ENCODE data around the gene FAM111A. TPM values are rescaled to one million over a fixed set of nuclear protein-coding genes. Genes with fewer than 3 reads are reported as not detected.

The FAM111A gene
- total and polyA plus RNA-seq, 10 of the 15 experiments (the other 5 are each of a cell fraction or from before 2014, with no cell fraction given): 26.6 to 95.0 (median 67.5) TPM

DNA sequence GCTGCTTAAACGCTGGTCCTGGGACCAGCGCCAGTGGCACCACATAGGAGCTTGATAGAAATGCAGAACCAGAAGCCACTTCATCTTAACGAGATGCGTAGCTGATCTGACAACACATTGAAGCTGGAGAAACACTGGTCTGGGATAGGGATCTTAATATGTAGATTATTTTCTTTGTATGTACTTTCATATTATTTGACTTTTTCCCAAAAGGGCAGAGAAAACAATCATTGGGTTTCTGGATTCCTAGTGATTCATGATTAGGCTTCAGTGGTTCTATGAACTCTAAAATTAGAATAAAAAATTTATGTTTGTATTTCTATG lies 57.7 kb downstream of the FAM111A start (continued):
- no peak; the same call in 1 of the 2 replicates for TF ChIP-seq MEF2A (IDR thresholded peaks at IDR 0.05; ENCODE audit: insufficient read depth, low read depth, low read length)
- TF ChIP-seq, protein P1, sequence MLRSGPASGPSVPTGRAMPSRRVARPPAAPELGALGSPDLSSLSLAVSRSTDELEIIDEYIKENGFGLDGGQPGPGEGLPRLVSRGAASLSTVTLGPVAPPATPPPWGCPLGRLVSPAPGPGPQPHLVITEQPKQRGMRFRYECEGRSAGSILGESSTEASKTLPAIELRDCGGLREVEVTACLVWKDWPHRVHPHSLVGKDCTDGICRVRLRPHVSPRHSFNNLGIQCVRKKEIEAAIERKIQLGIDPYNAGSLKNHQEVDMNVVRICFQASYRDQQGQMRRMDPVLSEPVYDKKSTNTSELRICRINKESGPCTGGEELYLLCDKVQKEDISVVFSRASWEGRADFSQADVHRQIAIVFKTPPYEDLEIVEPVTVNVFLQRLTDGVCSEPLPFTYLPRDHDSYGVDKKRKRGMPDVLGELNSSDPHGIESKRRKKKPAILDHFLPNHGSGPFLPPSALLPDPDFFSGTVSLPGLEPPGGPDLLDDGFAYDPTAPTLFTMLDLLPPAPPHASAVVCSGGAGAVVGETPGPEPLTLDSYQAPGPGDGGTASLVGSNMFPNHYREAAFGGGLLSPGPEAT (IDR thresholded peaks at IDR 0.05; ENCODE audit: low read depth): no peak
- no peak for TF ChIP-seq TCF3 (IDR thresholded peaks at IDR 0.05; ENCODE audit: borderline replicate concordance, insufficient read depth, low read depth, low read length)
- TF ChIP-seq CBX5 (IDR thresholded peaks at IDR 0.05; ENCODE audit: low read depth): 0 out of 2 replicates have a peak, but pooled peaks have one; percentile 32
- TF ChIP-seq, protein P2, sequence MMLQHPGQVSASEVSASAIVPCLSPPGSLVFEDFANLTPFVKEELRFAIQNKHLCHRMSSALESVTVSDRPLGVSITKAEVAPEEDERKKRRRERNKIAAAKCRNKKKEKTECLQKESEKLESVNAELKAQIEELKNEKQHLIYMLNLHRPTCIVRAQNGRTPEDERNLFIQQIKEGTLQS (IDR thresholded peaks at IDR 0.05; ENCODE audit: borderline replicate concordance, extremely low read depth, low read depth, low read length): no peak
- TF ChIP-seq SMAD5 (IDR thresholded peaks at IDR 0.05; ENCODE audit: low read depth): no peak
- 0 out of 2 replicates have a peak, but pooled peaks have one; percentile 7 for TF ChIP-seq IKZF1 (conservative IDR thresholded peaks at IDR 0.05)
- TF ChIP-seq SPI1 (IDR thresholded peaks at IDR 0.05; ENCODE audit: borderline replicate concordance, insufficient read depth, low read depth, low read length): no peak
- no peak for TF ChIP-seq RFX5 (IDR thresholded peaks at IDR 0.05; ENCODE audit: low read depth, low read length)
- TF ChIP-seq, protein P3, sequence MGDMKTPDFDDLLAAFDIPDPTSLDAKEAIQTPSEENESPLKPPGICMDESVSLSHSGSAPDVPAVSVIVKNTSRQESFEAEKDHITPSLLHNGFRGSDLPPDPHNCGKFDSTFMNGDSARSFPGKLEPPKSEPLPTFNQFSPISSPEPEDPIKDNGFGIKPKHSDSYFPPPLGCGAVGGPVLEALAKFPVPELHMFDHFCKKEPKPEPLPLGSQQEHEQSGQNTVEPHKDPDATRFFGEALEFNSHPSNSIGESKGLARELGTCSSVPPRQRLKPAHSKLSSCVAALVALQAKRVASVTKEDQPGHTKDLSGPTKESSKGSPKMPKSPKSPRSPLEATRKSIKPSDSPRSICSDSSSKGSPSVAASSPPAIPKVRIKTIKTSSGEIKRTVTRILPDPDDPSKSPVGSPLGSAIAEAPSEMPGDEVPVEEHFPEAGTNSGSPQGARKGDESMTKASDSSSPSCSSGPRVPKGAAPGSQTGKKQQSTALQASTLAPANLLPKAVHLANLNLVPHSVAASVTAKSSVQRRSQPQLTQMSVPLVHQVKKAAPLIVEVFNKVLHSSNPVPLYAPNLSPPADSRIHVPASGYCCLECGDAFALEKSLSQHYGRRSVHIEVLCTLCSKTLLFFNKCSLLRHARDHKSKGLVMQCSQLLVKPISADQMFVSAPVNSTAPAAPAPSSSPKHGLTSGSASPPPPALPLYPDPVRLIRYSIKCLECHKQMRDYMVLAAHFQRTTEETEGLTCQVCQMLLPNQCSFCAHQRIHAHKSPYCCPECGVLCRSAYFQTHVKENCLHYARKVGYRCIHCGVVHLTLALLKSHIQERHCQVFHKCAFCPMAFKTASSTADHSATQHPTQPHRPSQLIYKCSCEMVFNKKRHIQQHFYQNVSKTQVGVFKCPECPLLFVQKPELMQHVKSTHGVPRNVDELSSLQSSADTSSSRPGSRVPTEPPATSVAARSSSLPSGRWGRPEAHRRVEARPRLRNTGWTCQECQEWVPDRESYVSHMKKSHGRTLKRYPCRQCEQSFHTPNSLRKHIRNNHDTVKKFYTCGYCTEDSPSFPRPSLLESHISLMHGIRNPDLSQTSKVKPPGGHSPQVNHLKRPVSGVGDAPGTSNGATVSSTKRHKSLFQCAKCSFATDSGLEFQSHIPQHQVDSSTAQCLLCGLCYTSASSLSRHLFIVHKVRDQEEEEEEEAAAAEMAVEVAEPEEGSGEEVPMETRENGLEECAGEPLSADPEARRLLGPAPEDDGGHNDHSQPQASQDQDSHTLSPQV (IDR thresholded peaks at IDR 0.05): peak; percentile 61
- TF ChIP-seq CHD1 (IDR thresholded peaks at IDR 0.05; ENCODE audit: low read depth, low read length): no peak
- TF ChIP-seq RBBP5 (conservative IDR thresholded peaks at IDR 0.05): no peak
- TF ChIP-seq NR2F1 (conservative IDR thresholded peaks at IDR 0.05): no peak
- TF ChIP-seq, protein P4, sequence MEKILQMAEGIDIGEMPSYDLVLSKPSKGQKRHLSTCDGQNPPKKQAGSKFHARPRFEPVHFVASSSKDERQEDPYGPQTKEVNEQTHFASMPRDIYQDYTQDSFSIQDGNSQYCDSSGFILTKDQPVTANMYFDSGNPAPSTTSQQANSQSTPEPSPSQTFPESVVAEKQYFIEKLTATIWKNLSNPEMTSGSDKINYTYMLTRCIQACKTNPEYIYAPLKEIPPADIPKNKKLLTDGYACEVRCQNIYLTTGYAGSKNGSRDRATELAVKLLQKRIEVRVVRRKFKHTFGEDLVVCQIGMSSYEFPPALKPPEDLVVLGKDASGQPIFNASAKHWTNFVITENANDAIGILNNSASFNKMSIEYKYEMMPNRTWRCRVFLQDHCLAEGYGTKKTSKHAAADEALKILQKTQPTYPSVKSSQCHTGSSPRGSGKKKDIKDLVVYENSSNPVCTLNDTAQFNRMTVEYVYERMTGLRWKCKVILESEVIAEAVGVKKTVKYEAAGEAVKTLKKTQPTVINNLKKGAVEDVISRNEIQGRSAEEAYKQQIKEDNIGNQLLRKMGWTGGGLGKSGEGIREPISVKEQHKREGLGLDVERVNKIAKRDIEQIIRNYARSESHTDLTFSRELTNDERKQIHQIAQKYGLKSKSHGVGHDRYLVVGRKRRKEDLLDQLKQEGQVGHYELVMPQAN (conservative IDR thresholded peaks at IDR 0.05): no peak
- TF ChIP-seq BRCA1 (IDR thresholded peaks at IDR 0.05; ENCODE audit: low read depth, low read length): no peak
- TF ChIP-seq, protein P5, sequence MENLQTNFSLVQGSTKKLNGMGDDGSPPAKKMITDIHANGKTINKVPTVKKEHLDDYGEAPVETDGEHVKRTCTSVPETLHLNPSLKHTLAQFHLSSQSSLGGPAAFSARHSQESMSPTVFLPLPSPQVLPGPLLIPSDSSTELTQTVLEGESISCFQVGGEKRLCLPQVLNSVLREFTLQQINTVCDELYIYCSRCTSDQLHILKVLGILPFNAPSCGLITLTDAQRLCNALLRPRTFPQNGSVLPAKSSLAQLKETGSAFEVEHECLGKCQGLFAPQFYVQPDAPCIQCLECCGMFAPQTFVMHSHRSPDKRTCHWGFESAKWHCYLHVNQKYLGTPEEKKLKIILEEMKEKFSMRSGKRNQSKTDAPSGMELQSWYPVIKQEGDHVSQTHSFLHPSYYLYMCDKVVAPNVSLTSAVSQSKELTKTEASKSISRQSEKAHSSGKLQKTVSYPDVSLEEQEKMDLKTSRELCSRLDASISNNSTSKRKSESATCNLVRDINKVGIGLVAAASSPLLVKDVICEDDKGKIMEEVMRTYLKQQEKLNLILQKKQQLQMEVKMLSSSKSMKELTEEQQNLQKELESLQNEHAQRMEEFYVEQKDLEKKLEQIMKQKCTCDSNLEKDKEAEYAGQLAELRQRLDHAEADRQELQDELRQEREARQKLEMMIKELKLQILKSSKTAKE (IDR thresholded peaks at IDR 0.05; ENCODE audit: low read depth, poor library complexity, severe bottlenecking): no peak
- TF ChIP-seq, protein P6, sequence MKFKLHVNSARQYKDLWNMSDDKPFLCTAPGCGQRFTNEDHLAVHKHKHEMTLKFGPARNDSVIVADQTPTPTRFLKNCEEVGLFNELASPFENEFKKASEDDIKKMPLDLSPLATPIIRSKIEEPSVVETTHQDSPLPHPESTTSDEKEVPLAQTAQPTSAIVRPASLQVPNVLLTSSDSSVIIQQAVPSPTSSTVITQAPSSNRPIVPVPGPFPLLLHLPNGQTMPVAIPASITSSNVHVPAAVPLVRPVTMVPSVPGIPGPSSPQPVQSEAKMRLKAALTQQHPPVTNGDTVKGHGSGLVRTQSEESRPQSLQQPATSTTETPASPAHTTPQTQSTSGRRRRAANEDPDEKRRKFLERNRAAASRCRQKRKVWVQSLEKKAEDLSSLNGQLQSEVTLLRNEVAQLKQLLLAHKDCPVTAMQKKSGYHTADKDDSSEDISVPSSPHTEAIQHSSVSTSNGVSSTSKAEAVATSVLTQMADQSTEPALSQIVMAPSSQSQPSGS (IDR thresholded peaks at IDR 0.05; ENCODE audit: low read length): 0 out of 2 replicates have a peak, but pooled peaks have one; percentile 18

Measured in GM12878 (cell line).